GM19328 (cell line): Measurements from ENCODE around the gene MYO3B.
"Not testable (repeated sequence)": the region's sequence is repeated elsewhere in the genome, so short reads cannot be mapped to it uniquely, and the experiment has no call there.

Experiments
- ATAC-seq: cut with Tn5 transposase; IDR thresholded peaks from one replicate; pipeline ENCODE4 v1.9.1; 2021; ENCODE audit warnings: mild to moderate bottlenecking, moderate library complexity; ENCODE audit not compliant: unreplicated experiment

The MYO3B gene

DNA sequence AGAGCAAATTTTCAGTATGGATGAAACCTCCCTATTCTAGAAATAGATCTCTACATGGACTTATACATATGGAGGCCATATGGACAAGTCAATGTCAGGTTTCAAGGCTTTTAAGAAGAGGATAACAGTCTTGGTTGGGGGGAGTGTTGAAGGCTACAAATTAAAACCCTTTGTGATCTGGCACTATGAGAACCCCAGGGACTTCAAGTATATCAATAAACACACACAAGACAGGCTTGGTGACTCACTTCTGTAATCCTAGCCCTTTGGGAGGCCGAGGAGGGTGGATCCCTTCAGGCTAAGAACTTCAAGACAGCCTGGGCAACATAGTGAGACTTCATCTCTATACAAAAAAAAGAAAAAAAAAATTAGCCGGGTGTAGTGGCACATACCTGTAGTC is 410.0 kb downstream of the MYO3B start:
- ATAC-seq: no peak

DNA sequence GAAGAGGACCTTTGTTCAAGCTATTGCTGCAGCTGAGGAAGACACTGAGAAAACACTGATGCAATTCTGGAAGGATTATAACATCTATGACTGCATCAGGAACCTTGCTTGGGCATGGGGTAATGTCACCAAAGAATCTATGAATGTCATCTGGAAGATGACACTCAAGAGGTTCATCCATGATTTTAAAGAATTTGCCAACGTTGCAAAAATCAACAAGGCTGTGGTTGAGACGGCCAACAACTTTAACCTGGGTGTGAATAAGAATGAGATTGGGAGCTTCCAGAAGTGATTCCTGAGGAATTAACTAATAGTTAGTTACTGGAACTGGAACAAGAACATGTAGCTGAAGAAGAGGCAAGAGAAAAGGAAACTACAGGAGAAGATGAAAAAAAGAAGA is 410.8 kb downstream of the MYO3B start:
- no peak for ATAC-seq

DNA sequence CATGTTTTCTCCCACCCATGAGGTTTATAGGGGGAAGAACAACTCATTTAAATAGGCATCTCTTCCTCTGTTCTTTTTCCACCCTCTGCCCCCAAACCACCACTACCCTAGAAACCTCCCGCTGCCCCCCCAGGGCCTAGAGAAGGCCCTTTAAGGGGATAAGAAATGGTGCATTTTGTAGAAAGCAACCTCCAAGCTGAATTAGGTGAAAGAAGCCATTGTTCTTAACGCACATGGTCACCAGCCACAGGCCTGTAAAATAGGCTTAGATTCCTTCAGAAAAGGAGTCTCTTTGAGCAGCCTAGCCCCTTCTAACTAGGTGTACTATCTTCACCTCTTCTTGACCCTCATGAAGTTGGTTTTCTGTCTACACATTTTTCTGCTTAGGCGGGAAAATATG is 418.6 kb downstream of the MYO3B start:
- ATAC-seq: no peak

DNA sequence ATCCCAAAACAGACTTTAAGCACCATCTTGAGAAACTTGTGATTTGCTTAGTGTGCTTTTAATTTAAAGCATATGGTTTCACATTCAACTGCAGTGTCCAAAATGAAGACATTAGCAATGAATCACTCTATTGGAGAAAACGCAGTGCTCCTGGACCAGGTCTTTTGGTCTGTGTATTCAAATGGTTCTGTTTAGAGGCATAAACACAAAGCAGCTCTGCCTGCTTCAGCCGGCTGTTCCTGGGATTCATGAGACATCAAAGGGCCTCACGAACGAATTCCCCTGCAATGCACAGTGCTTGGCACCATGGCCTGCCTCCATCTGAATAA is 420.1 kb downstream of the MYO3B start:
- ATAC-seq: no peak

DNA sequence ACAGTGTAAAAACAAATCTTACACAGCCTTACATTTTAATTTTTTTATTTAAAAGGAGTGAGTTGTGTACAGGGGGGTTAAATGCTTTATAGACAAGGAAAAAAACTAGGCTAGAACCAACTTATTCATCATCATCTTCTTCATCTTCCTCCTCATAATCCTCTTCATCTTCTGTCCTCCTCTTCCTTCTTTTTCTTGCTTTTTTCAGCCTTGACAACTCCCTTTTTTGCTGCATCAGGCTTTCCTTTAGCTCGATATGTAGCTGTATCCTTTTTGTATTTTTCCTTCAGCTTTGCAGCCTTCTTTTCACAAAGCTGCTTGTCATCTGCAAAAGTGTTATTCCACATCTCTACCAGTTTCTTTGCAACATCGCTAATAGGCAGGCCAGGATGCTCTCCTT is 423.5 kb downstream of the MYO3B start:
- ATAC-seq: no peak

DNA sequence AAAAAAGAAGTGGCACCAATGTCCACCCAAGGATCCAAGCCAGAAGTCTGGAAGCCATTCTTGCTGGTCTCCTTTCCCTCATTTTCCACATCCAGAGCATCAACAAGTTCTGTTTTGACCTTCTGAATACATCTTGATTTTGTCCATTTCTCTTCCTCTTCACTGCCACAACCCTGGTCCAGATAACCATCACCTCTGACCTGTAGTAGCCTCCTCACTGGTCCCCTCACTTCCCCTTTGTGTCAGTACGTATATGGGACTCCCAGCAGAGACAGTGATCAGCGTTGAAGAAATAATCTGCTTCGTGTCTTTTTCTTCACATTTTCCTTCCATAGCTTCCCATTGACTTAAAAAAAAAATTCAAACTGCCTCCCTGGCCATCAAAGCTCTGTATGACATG is 427.9 kb downstream of the MYO3B start:
- ATAC-seq: no peak

DNA sequence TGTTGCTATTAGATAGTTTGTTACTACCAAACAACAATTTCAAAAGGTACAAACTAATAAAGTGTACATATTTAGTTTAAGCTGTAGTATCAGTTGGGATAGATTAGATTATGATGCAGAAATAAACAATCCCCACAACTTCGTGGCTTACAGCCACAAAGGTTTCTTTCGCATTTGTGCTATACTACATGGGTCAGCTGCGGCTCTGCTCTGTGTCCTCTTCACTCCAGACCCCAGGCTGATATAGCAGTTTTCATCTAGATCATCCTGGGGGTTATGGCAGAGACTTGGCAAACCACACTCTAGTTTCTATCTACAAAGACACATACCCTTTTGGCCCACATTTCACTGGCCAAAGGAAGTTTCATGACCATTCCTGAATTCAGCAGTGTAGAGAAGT is 429.2 kb downstream of the MYO3B start:
- ATAC-seq: no peak

DNA sequence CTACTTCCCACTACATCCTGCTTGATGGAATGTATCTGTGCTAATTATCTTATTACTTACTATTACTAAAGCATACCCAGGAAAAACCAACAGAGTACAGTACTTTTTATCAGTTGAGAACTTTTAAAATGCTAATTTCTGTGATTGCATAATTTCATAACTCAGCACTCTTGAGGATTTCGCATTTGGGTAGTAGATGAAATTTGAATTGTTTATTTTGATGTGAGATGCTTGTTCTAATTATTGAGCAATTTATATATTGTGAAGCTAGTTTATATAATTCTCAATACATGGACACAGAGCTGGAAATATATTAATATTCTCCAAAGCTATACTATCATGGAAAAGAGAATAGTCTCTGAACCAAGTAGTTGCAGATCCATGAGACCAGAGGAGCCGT is 432.7 kb downstream of the MYO3B start:
- ATAC-seq: no peak

DNA sequence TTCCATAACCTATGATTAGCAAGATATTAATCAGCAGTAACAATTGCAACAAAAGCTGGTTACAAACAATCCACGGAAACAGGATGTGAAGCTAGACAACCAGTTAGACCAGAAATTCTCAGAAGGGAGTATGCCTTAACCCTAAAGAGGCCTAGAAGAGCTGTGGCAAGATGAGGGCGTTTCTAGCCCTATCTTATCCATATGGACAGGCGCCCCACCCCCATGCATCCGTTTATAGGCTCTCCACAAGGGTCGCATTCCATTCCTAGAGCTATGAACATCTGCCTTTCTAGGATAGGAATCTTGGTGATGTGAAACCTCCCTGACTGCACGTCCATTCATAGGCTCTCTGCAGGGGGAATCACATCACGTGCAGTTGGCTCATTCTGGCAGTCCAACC is 441.0 kb downstream of the MYO3B start:
- not testable (repeated sequence) for ATAC-seq

DNA sequence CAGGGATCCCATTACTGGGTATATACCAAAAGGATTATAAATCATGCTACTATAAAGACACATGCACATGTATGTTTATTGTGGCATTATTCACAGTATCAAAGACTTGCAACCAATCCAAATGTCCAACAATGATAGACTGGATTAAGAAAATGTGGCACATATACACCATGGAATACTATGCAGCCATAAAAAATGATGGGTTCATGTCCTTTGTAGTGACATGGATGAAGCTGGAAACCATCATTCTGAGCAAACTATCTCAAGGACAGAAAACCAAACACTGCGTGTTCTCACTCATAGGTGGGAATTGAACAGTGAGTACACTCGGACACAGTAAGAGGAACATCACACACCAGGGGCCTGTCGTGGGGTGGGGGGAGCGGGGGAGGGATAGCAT is 457.1 kb downstream of the MYO3B start:
- ATAC-seq: not testable (repeated sequence)

DNA sequence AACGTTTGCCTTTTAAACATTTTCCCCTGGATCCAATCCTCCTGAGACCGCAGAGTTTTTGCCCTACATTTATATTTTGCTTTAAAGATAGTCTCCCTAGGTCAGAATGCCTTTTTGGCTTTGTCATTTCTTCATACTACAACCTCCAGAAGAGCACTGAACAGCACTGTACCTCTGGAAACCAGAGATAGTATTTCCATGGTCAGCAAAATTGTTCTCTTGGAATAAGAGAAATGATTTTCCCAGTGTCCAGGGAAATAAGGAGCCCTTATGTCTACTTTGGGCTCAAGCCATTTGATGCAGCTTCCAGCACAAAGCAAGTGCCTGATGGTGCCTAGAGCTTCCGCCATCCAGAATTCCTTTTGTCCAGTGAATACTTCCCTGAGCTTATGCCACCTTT is 461.7 kb downstream of the MYO3B start:
- no peak for ATAC-seq

DNA sequence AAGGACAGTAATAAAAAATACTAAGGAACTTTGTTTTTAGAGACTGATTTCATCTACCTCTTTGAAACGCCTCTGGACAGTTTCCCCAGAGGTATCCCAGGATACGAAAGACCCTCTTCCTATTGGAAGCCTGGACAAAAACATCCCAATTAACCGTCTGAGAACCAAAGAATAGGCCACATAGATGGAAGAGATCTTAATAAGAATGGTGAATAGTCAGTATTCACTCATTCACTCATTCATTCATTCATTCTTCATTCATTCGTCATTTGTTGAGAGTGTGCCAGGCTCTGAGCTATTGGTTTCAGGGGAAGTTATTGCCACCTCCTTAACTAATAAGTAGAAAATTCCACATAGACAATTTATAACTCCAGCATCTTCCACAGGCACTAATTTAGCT is 464.0 kb downstream of the MYO3B start:
- ATAC-seq: no peak

DNA sequence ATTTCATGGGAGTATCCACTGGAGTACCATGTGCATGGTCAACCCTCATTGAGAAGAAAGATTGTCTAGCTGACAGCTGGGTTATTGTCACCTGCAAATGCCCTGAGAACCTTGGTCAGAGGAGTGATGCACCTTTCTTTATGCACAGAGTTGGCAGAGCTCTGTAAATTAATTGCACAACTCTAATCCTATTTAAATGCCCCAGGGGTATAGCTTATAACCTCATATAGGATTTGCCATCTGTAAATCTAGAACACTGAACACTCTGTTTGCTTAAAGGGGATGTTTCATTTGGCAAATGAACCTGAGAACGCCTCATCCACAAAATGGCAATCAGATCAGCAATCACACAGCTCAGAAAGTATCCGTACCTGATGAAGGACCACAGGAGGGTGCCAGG is 465.4 kb downstream of the MYO3B start:
- ATAC-seq: no peak

DNA sequence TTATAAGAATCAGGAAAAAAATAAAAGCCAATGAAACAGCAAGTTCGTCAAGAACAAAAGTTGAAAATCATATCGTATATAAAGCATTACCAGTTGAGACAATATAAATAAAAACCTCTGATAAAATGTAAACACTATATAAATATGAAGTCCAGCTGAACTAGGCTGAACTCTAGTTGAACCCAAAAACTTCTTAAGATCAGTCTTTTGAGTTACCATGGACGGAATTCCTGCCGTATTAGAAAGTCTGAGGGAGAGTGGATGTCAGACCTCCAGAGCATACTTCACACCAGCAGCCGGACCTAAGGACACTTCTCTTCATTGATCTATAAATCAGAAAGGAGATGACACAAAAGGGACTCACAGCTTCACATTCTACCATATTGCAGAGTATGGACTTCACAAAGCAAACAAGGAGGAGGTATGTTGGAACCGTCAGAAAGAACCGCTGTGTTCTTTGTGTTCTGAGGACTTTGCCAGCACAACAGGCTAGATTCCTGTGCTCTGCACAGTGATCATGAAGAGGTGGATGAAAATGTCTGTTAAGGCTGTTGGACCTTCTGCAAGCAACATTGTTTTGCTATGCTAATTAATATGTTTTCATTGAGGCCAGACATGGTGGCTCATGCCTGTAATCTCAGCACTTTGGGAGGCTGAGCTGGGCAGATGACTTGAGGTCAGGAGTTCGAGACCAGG is 469.9 kb downstream of the MYO3B start:
- ATAC-seq: no peak

DNA sequence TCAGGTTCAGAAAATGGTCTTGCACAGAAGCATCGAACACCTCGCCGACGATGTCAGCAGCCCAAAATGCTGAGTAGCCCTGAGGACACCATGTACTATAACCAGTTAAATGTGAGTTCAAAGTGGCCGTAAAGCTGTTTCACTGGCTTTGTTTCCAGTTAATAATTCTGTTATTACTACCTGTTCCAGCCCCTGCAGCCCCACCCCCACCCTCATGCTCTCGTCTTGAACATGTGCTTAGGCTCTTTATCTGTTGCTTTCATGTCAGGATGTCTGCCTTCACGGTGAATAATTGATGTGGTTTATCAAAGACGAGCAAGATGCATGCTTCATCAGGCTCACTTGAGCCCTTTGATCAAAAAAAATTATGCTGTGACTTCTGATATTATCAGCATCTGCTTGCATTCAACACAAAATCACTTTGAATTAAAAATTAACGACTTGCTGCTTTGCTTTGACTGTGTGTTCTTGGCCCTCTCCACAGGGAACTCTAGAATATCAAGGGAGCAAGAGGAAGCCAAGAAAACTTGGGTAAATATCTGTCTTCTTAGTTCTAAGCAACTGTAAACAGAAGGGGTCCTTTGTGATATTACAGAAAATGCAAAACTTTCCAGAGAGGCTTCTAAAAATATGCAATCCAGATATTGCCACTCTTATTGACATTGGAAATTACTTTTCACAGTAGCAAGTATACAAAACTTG is 473.8 kb downstream of the MYO3B start:
- ATAC-seq: no peak

DNA sequence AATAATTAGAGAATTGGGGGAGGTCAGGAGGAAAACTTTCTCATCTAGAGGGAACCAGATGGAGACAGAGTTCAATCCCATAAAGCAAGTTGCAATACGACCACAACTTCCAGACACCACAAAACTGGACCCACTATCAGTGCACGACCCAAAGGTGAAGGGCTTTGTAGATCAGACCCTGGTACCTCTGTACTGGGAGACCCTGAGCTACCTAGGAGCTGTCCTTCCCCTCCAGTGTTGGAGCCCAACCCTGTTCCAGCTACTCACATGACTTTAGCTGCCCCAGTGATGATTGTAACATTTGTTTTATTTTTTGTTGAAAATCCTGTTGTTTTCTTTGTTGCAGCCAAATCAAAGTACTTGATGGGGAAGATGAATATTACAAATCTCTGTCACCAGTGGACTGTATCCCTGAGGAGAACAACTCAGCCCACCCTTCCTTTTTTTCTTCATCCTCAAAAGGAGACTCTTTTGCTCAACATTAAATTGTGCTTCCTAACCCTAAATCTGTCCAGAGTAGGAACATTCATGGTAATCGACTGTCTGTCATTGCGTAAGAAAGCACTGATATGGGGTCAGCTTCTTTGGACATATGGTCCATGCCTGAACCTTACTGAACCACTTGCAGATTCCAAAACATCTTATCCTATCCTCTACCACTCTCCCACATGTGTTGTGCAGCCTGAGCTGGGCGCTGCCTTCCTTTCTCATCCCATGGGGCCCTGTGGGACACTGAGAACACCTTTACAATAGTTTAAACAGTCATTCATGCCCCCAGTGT is 474.9 kb downstream of the MYO3B start:
- ATAC-seq: no peak

DNA sequence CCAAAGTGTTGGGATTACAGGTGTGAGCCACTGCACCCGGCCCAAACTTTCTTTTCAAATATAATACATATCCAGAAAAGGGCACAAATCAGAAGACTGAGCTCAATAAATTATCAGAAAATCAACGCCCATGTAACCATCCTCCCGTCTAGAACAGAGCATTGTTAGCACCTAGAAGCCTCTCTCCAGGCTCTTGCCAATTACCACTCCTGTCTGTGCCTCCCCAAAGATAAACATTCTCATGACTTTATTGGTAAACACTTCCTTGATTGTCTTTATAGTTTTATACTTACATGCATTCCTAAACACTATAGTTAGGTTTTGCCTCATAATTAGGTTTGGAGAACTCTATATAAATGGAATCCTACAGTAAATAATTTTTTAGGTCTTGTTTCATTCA is 478.7 kb downstream of the MYO3B start:
- ATAC-seq: no peak

DNA sequence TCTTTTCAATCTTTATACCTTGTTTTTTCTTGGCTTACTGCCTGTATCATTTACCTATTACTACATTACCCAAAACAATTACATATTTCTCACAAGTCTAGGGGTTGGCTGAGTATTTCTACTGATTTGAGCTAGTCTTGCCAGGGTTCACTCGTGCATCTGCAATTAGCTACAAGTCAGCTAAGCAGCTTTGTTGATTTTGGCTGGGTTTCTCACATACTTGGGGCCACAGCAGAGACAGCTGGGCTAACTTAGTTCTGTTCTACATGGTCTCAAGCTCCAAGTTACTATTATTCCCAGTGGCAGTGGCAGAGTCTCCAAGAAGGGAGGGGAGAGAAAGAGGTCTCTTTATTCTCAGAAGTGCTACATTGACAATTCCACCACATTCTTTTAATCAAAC is 482.5 kb downstream of the MYO3B start:
- no peak for ATAC-seq

DNA sequence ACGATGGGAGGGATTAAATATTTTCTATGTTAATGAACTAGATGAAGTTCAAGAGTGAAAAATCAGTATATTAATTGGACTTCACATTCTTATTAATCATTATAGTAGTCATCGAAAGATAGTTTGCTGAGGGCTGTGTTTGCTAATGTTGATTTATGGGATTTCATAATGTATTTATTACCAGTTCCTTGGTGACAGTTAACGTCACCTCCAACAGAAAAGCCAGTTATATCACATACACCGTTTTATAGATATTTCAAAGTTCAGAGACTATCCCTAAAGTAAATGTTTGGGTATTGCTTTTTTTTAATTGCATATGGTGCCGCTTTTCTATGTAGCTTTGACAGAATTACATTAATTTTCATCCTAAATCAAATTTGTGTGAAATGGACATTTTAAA is 487.8 kb downstream of the MYO3B start:
- ATAC-seq: no peak

DNA sequence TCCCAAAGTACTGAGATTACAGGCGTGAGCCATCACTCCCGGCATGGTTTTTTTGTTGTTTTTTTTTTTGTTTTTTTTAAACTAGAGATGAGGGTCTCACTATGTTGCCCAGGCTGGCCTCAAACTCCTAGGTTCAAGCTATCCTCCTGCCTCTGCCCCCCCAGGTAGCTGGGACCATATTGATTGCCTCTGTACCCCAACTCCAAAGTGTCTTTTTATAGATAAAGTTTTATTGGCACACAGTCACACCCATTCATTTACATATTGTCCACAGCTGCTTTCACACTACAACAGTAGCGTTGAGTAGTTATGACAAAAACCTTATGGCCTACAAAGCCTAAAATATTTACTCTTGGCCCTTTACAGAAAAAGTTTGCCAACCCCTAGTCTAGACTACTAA is 492.0 kb downstream of the MYO3B start:
- ATAC-seq: no peak

DNA sequence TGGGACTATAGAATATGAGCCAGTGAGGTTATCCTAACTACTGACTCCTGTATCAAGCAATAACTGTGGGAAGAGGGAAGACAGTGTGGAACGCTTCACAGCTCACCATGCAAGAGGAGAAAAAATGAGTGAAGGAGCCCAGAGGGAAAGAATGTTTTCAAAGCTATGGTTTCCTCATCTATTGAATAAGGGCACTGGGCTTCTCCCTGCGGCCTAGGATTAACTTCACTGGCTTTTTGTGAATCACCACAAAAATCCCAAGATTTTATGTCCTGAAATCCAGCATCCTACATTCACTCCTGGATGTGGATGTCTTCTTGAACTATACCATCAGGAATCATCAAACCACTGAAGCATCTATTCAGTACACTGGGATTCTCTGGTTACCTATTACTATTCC is 492.7 kb downstream of the MYO3B start:
- no peak for ATAC-seq

DNA sequence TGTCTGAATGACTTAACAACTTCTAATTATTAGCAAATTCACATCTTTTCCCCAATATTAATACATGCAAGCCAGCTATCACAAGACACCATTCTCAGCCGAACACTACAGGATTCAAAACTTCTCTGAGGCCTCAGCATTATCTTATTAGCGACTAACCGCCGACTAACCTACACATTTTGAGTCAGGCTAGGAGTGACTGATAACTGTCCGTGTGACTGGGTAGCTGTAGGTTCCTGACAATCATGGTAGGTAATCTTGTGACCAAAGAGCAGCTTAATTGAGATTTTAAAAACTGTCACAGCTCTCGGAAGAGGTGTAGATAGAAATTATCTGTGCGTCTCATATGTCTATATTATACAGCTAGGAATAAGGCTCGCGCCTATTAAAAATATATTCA is 493.1 kb downstream of the MYO3B start:
- no peak for ATAC-seq
